CD4-positive, alpha-beta T cell (primary cell): ENCODE measurements around the gene ARF6. TPM values are rescaled to one million over a fixed set of nuclear protein-coding genes. Genes with fewer than 3 reads are reported as not detected.

ENCODE experiments used
- ATAC-seq: fragments of 200-7000 bp; cut with Tn5 transposase; one replicate; pipeline ENCODE4 v1.10.0; 2022; ENCODE audit warnings: mild to moderate bottlenecking; ENCODE audit not compliant: poor library complexity
- CTCF ChIA-PET: fragments of 350-600 bp; sonication (Branson Sonifier 250); formaldehyde crosslinking; loops from one replicate; lab custom pipeline; 2021; ENCODE audit warnings: antibody characterized with exemption, inconsistent platforms; lab: Charles Lee
- POLR2A ChIA-PET: fragments of 350-600 bp; sonication (Branson Sonifier 250); formaldehyde crosslinking; loops from one replicate; lab custom pipeline; 2021; ENCODE audit warnings: antibody characterized with exemption, inconsistent platforms; lab: Charles Lee
- DNase-seq, 14 experiments: peaks; one replicate each; pipeline ENCODE4 v3.0.0-alpha.2; 2013 to 2020; ENCODE audit warnings: mixed read lengths in 2 of 14
- H3K27ac ChIP-seq, 2 donors: one replicate each; pipeline versions ENCODE4 v1.5.1 to v1.7.0; 2013; ENCODE audit warnings: low read length in 2 of 2, low read depth in 1 of 2, mild to moderate bottlenecking in 1 of 2
- H3K27me3 ChIP-seq, 2 experiments: 1 replicate in 1 of 2; 2 replicates in 1 of 2; pipeline versions ENCODE4 v1.6.1 to v1.7.0; 2013; ENCODE audit warnings: low read length in 2 of 2, control low read depth in 1 of 2, mild to moderate bottlenecking in 1 of 2, moderate library complexity in 1 of 2; ENCODE audit not compliant: insufficient read depth in 2 of 2, control insufficient read depth in 1 of 2
- H3K36me3 ChIP-seq: one replicate; pipeline ENCODE4 v1.6.1; 2013; ENCODE audit warnings: low read length, control low read depth; ENCODE audit not compliant: insufficient read depth
- H3K4me1 ChIP-seq: one replicate; pipeline ENCODE4 v1.6.1; 2013; ENCODE audit warnings: low read length, control low read depth; ENCODE audit not compliant: insufficient read depth
- H3K4me3 ChIP-seq: one replicate; pipeline ENCODE4 v1.5.1; 2013; ENCODE audit warnings: mild to moderate bottlenecking, low read length, moderate library complexity
- H3K9me3 ChIP-seq, 2 experiments: 1 replicate in 1 of 2; 2 replicates in 1 of 2; pipeline versions ENCODE4 v1.6.1 to v1.7.0; 2013; ENCODE audit warnings: low read length in 2 of 2, mild to moderate bottlenecking in 2 of 2, control low read depth in 1 of 2, moderate library complexity in 1 of 2; ENCODE audit not compliant: control insufficient read depth in 1 of 2, insufficient read depth in 1 of 2
- H3K27ac Mint-ChIP-seq: one replicate; pipeline ENCODE4 v1.8.0; 2020; ENCODE audit warnings: mixed read lengths
- H3K27me3 Mint-ChIP-seq: one replicate; pipeline ENCODE4 v1.8.0; 2021; ENCODE audit warnings: mixed read lengths
- H3K36me3 Mint-ChIP-seq: one replicate; pipeline ENCODE4 v1.8.0; 2021; ENCODE audit warnings: low read depth, mixed read lengths
- H3K4me1 Mint-ChIP-seq: one replicate; pipeline ENCODE4 v1.8.0; 2021; ENCODE audit warnings: low read depth, mixed read lengths
- H3K4me3 Mint-ChIP-seq: one replicate; pipeline ENCODE4 v1.8.0; 2020; ENCODE audit warnings: mild to moderate bottlenecking, mixed read lengths
- H3K9me3 Mint-ChIP-seq: one replicate; pipeline ENCODE4 v1.8.0; 2020; ENCODE audit warnings: mixed read lengths
- intact Hi-C, 2 experiments: fragments of 100-400 bp; cut with DNase I in 1 of 2; cut with micrococcal nuclease in 1 of 2; formaldehyde crosslinking; loops; one replicate each; pipeline versions ENCODE4 v1.15.1 to v1.9.0; 2023 to 2025; cut with DNase I, micrococcal nuclease
- total RNA-seq, 174 experiments: library from RNA in 2 of 174; stranded (reverse) in 2 of 174; gene quantifications; one replicate each; pipeline ENCODE4 v1.2.3 and lab custom pipeline; 2021 to 2026
- TF ChIP-seq, protein P1 (sequence below): fragments of 200-600 bp; IDR thresholded peaks from one replicate; pipeline ENCODE4 v1.8.0; 2022; ENCODE audit warnings: antibody characterized with exemption, mild to moderate bottlenecking

ARF6 gene
- total RNA-seq, 2 experiments from 2014 or later = 67.2 to 69.7 TPM

DNA sequence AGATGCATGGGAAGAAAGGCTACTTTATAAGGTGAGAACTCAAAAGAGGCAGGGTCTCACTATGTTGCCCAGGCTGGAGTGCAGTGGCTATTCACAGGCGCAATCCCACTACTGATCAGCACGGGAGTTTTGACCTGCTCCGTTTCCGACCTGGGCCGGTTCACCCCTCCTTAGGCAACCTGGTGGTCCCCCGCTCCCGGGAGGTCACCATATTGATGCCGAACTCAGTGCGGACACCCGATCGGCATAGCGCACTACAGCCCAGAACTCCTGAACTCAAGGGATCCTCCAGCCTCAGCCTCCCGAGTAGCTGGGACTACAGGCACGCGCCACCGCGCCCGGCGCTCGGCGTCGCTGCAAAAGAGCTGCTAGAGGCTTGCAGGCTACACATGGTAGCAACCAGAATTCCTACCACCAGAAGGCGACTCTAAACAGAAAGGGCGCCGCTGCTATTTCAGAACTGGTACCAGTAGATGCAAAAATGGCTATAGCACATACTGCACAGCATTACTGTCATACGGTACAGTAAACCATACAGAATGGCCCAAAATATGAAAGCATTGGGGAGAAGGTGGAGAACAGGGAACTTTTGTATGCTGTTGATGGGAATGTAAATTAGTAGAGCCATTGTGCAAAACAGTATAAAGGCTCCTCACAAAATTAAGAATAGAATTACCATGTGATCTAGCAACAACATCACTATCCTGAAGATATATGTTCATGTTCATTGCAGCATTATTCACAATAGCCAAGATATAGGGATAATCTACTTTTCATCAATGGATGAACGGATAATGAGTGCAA is 39.1 kb upstream of the ARF6 start:
- Histone ChIP-seq H3K9me3 (no peaks in the 10 kb centered on the region), H3K36me3 (peaks cover 21% of the 10 kb centered on the region), H3K4me1 (peaks cover 17% of the 10 kb centered on the region), H3K27me3 (no peaks in the 10 kb centered on the region), H3K4me3 (peak overlapping the region; percentile 97), H3K27ac (no peak overlapping the region)
- Mint-ChIP-seq H3K9me3 (no peaks in the 10 kb centered on the region), H3K27ac (peak overlapping the region; percentile 91), H3K27me3 (no peaks in the 10 kb centered on the region), H3K36me3 (peaks cover 37% of the 10 kb centered on the region), H3K4me1 (peaks cover 46% of the 10 kb centered on the region), H3K4me3 (peak overlapping the region; percentile 99)
- DNase-seq (peak; percentile 58 to 89 (median 68)), ATAC-seq (peak; percentile 71)
- intact Hi-C loops = loop anchor here (1.0 to 5.0 kb wide), 5 partner anchors 9 to 679 kb away; partner anchors contain the start of genes KLHDC2 (in 1 of the 2) and MAP4K5 (in 1 of the 2)
- TF ChIP-seq, protein P1, sequence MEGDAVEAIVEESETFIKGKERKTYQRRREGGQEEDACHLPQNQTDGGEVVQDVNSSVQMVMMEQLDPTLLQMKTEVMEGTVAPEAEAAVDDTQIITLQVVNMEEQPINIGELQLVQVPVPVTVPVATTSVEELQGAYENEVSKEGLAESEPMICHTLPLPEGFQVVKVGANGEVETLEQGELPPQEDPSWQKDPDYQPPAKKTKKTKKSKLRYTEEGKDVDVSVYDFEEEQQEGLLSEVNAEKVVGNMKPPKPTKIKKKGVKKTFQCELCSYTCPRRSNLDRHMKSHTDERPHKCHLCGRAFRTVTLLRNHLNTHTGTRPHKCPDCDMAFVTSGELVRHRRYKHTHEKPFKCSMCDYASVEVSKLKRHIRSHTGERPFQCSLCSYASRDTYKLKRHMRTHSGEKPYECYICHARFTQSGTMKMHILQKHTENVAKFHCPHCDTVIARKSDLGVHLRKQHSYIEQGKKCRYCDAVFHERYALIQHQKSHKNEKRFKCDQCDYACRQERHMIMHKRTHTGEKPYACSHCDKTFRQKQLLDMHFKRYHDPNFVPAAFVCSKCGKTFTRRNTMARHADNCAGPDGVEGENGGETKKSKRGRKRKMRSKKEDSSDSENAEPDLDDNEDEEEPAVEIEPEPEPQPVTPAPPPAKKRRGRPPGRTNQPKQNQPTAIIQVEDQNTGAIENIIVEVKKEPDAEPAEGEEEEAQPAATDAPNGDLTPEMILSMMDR = peak; percentile 41
- CTCF ChIA-PET = interaction anchor here (0.5 to 7.2 kb wide), 20 partner anchors 8 to 263 kb away, joined by 3 to 121 read pairs (median 5); partner anchors contain the start of genes KLHDC2 and VCPKMT
- POLR2A ChIA-PET = interaction anchor here (1.0 to 4.3 kb wide), 12 partner anchors 9 to 263 kb away, joined by 3 to 220 read pairs (median 25); partner anchors contain the start of genes DNAAF2, KLHDC2, MGAT2 and POLE2

DNA sequence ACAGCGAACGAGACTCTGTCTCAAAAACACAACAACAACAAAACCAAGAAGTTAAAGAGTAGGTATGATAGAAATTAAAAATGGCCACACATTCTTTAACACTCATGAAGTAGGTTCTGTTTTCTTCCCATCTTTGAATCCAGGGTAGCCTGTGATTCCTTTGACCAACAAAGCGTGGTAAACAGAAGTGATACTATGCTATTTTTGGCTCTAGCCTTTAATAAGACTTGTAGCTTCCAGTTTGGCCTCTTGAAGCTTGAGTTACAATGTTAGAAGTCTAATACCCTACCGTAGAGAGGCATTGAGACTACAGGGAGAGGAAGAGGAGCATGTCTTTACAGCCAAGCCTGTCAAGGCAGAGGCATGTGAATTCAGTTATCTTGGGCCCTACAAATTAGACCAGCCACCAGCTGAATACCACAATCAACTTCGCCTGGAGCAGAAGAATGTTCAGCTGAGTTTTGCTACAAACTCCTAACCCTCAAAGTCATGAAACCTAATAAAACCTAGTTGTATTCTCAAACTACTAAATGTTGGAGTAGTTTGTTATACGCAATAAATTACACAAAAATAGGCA is 35.4 kb upstream of the ARF6 start:
- ATAC-seq (no peak), DNase-seq (no peak)
- H3K27ac ChIP-seq = no peak overlapping the region
- Mint-ChIP-seq H3K9me3 (no peaks in the 10 kb centered on the region), H3K36me3 (peaks cover 7% of the 10 kb centered on the region), H3K4me1 (peaks cover 27% of the 10 kb centered on the region), H3K27me3 (peaks cover 10% of the 10 kb centered on the region), H3K4me3 (peak overlapping the region; percentile 40), H3K27ac (no peak overlapping the region)
- no peak overlapping the region for H3K4me3 ChIP-seq
- peaks cover 0 to 2% of the 10 kb centered on the region in 2 experiments for H3K9me3 ChIP-seq
- no peaks in the 10 kb centered on the region for H3K36me3 ChIP-seq
- H3K27me3 ChIP-seq = no peaks in the 10 kb centered on the region
- ChIA-PET POLR2A (interaction anchor here (1.0 kb wide), 1 partner anchor 187 kb away, joined by 5 read pairs; no protein-coding TSS in a partner anchor), CTCF (no interaction called here)
- TF ChIP-seq, protein P1 = no peak
- intact Hi-C loops = no loop called here
- H3K4me1 ChIP-seq = peaks cover 23% of the 10 kb centered on the region

DNA sequence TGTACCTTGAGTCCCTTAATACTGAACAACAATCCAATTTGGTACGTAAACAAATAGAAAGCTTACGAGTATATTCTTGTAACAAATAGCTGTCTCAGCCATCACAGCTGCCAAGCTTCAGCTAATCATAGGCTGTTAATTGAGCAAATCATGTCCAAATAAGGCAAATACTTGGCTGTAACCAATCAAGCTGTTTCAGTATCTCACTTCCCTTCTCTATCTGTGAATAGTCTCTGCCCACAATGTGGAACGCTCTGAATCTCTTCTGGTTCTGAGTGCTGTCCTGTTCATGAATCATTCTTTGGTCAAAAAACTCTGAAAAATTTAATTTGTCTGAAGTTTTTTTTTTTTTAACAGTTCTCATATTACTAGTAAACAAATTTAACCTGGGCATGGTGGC is 34.5 kb upstream of the ARF6 start:
- intact Hi-C loops = no loop called here
- H3K9me3 ChIP-seq = peaks cover 0 to 3% of the 10 kb centered on the region in 2 experiments
- H3K27me3 Mint-ChIP-seq = peaks cover 15% of the 10 kb centered on the region
- H3K27me3 ChIP-seq = no peaks in the 10 kb centered on the region
- H3K27ac ChIP-seq = no peak overlapping the region
- no peak overlapping the region for H3K27ac Mint-ChIP-seq
- ATAC-seq (no peak), DNase-seq (no peak)
- H3K4me3 Mint-ChIP-seq = no peak overlapping the region
- no peak overlapping the region for H3K4me3 ChIP-seq
- ChIA-PET POLR2A (interaction anchor here (1.0 kb wide), 1 partner anchor 186 kb away, joined by 5 read pairs; no protein-coding TSS in a partner anchor), CTCF (no interaction called here)
- peaks cover 25% of the 10 kb centered on the region for H3K4me1 ChIP-seq
- TF ChIP-seq, protein P1 = no peak
- H3K4me1 Mint-ChIP-seq = peaks cover 19% of the 10 kb centered on the region
- H3K36me3 ChIP-seq = no peaks in the 10 kb centered on the region
- H3K9me3 Mint-ChIP-seq = peaks cover 2% of the 10 kb centered on the region
- H3K36me3 Mint-ChIP-seq = no peaks in the 10 kb centered on the region
